Measurements from ENCODE around the gene TMEM229A. TPM values are rescaled to one million over a fixed set of nuclear protein-coding genes. Genes with fewer than 3 reads are reported as not detected.
"Not testable (repeated sequence)": the region's sequence is repeated elsewhere in the genome, so short reads cannot be mapped to it uniquely, and the experiment has no call there.

Gene TMEM229A
- total RNA-seq, 2 donors from 2014 or later = not detected

GRCh38 chr7:124042826-124043225, 10.0 kb upstream of the TMEM229A start:
- Mint-ChIP-seq H3K4me1 (no peaks in the 10 kb centered on the region), H3K36me3 (ENCODE audit: low read depth) (no peaks in the 10 kb centered on the region), H3K27me3 (no peaks in the 10 kb centered on the region), H3K27ac (no peak overlapping the region), H3K9me3 (no peaks in the 10 kb centered on the region), H3K4me3 (no peak overlapping the region)
- no peak for ATAC-seq (replicated peaks)

- ATAC-seq (replicated peaks) = no peak
- Mint-ChIP-seq H3K27me3 (peaks cover 3% of the 10 kb centered on the region), H3K9me3 (no peaks in the 10 kb centered on the region), H3K4me1 (no peaks in the 10 kb centered on the region), H3K36me3 (ENCODE audit: low read depth) (no peaks in the 10 kb centered on the region), H3K27ac (no peak overlapping the region), H3K4me3 (no peak overlapping the region)
Measured at GRCh38 chr7:124041439-124041838, 8.6 kb upstream of the TMEM229A start.

GRCh38 chr7:124037902-124038301, 5.0 kb upstream of the TMEM229A start:
- not testable (repeated sequence) for ATAC-seq (replicated peaks); H3K4me1 Mint-ChIP-seq; H3K9me3 Mint-ChIP-seq; H3K27ac Mint-ChIP-seq; H3K36me3 Mint-ChIP-seq (ENCODE audit: low read depth); H3K4me3 Mint-ChIP-seq
- H3K27me3 Mint-ChIP-seq = peaks cover 20% of the 10 kb centered on the region

GRCh38 chr7:124035706-124036105, 2.8 kb upstream of the TMEM229A start:
- Mint-ChIP-seq H3K27me3 (peaks cover 35% of the 10 kb centered on the region), H3K36me3 (ENCODE audit: low read depth) (no peaks in the 10 kb centered on the region), H3K9me3 (no peaks in the 10 kb centered on the region), H3K27ac (no peak overlapping the region), H3K4me1 (peaks cover 5% of the 10 kb centered on the region), H3K4me3 (no peak overlapping the region)
- ATAC-seq (replicated peaks) = no peak

- Mint-ChIP-seq H3K4me3 (no peak overlapping the region), H3K27me3 (peaks cover 43% of the 10 kb centered on the region), H3K9me3 (no peaks in the 10 kb centered on the region), H3K36me3 (ENCODE audit: low read depth) (no peaks in the 10 kb centered on the region), H3K27ac (no peak overlapping the region), H3K4me1 (peaks cover 5% of the 10 kb centered on the region)
- no peak for ATAC-seq (replicated peaks)
Measured at GRCh38 chr7:124034754-124035100, 1.9 kb upstream of the TMEM229A start.

- Mint-ChIP-seq H3K27ac (no peak overlapping the region), H3K4me3 (no peak overlapping the region), H3K9me3 (no peaks in the 10 kb centered on the region), H3K36me3 (ENCODE audit: low read depth) (no peaks in the 10 kb centered on the region), H3K27me3 (peaks cover 45% of the 10 kb centered on the region), H3K4me1 (peaks cover 5% of the 10 kb centered on the region)
- no peak for ATAC-seq (replicated peaks)
Measured at GRCh38 chr7:124033807-124034753, 1.2 kb upstream of the TMEM229A start.

- ATAC-seq (replicated peaks) = no peak
- no peak overlapping the region for H3K4me3 Mint-ChIP-seq
- H3K9me3 Mint-ChIP-seq = no peaks in the 10 kb centered on the region
- peaks cover 45% of the 10 kb centered on the region for H3K27me3 Mint-ChIP-seq
- H3K4me1 Mint-ChIP-seq = peaks cover 5% of the 10 kb centered on the region
- H3K36me3 Mint-ChIP-seq (ENCODE audit: low read depth) = no peaks in the 10 kb centered on the region
- H3K27ac Mint-ChIP-seq = no peak overlapping the region
Measured at GRCh38 chr7:124033095-124033806, 384 bp upstream of the TMEM229A start.

GRCh38 chr7:124031919-124032318, 948 bp downstream of the TMEM229A start:
- ATAC-seq (replicated peaks) = no peak
- Mint-ChIP-seq H3K36me3 (ENCODE audit: low read depth) (no peaks in the 10 kb centered on the region), H3K27me3 (peaks cover 45% of the 10 kb centered on the region), H3K4me3 (peak overlapping the region; percentile 69), H3K4me1 (peaks cover 5% of the 10 kb centered on the region), H3K9me3 (no peaks in the 10 kb centered on the region), H3K27ac (no peak overlapping the region)

GRCh38 chr7:124031406-124031805, 1.5 kb downstream of the TMEM229A start:
- no peaks in the 10 kb centered on the region for H3K36me3 Mint-ChIP-seq (ENCODE audit: low read depth)
- peaks cover 5% of the 10 kb centered on the region for H3K4me1 Mint-ChIP-seq
- peak overlapping the region; percentile 69 for H3K4me3 Mint-ChIP-seq
- no peaks in the 10 kb centered on the region for H3K9me3 Mint-ChIP-seq
- ATAC-seq (replicated peaks) = no peak
- H3K27me3 Mint-ChIP-seq = peaks cover 42% of the 10 kb centered on the region
- H3K27ac Mint-ChIP-seq = no peak overlapping the region

- Mint-ChIP-seq H3K27ac (no peak overlapping the region), H3K27me3 (peaks cover 39% of the 10 kb centered on the region), H3K4me3 (no peak overlapping the region), H3K36me3 (ENCODE audit: low read depth) (no peaks in the 10 kb centered on the region), H3K4me1 (peaks cover 5% of the 10 kb centered on the region), H3K9me3 (no peaks in the 10 kb centered on the region)
- no peak for ATAC-seq (replicated peaks)
Measured at GRCh38 chr7:124030964-124031363, 1.9 kb downstream of the TMEM229A start.

- Mint-ChIP-seq H3K36me3 (ENCODE audit: low read depth) (no peaks in the 10 kb centered on the region), H3K4me1 (peaks cover 5% of the 10 kb centered on the region), H3K27me3 (peaks cover 35% of the 10 kb centered on the region), H3K9me3 (no peaks in the 10 kb centered on the region), H3K4me3 (no peak overlapping the region), H3K27ac (no peak overlapping the region)
- ATAC-seq (replicated peaks) = no peak
Measured at GRCh38 chr7:124029396-124030188, 3.3 kb downstream of the TMEM229A start.

GRCh38 chr7:124027236-124027635, 5.6 kb downstream of the TMEM229A start:
- Mint-ChIP-seq H3K27ac (no peak overlapping the region), H3K4me1 (peaks cover 5% of the 10 kb centered on the region), H3K27me3 (peaks cover 25% of the 10 kb centered on the region), H3K9me3 (no peaks in the 10 kb centered on the region), H3K36me3 (ENCODE audit: low read depth) (no peaks in the 10 kb centered on the region), H3K4me3 (no peak overlapping the region)
- ATAC-seq (replicated peaks) = no peak

- ATAC-seq (replicated peaks); H3K4me1 Mint-ChIP-seq; H3K4me3 Mint-ChIP-seq; H3K27ac Mint-ChIP-seq; H3K27me3 Mint-ChIP-seq; H3K9me3 Mint-ChIP-seq; H3K36me3 Mint-ChIP-seq (ENCODE audit: low read depth): not testable (repeated sequence)
Measured at GRCh38 chr7:124024329-124024728, 8.5 kb downstream of the TMEM229A start.

- no peak overlapping the region for H3K27ac Mint-ChIP-seq
- no peak overlapping the region for H3K4me3 Mint-ChIP-seq
- no peak for ATAC-seq (replicated peaks)
- no peaks in the 10 kb centered on the region for H3K4me1 Mint-ChIP-seq
- H3K27me3 Mint-ChIP-seq = no peaks in the 10 kb centered on the region
- no peaks in the 10 kb centered on the region for H3K36me3 Mint-ChIP-seq (ENCODE audit: low read depth)
- H3K9me3 Mint-ChIP-seq = peaks cover 7% of the 10 kb centered on the region
Measured at GRCh38 chr7:124022551-124022950, 10.3 kb downstream of the TMEM229A start.

All from activated T-helper 17 cell treated with anti-CD3 and anti-CD28 coated beads, Interleukin-2, amount 50 U/mL, for 72 hours (primary cell).